GM18870 (cell line): Measurements from ENCODE around the gene PPY.
"Not testable (repeated sequence)": the region's sequence is repeated elsewhere in the genome, so short reads cannot be mapped to it uniquely, and the experiment has no call there.

Source experiments
- ATAC-seq: cut with Tn5 transposase; IDR thresholded peaks from one replicate; pipeline ENCODE4 v1.9.1; 2021; ENCODE audit warnings: moderate library complexity; ENCODE audit not compliant: unreplicated experiment

PPY gene

DNA sequence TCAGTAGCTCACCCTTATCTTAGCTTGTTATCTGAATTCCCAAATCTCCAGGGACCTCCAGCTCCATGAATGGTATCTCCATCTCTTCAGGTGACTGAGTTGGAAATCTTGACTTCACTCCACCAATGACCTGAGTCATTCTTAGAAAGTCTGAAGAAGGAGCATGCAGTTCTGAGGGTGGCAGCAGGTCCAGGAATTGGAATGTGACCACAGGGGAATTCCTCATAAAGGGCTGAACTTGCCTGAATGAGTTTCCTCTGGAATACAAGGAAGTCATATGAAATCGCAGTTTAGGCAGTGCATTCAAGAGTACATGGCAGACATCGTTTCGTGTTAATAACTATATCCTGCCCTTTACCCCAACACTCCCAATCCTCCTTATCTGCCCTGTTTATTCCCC, 24.0 kb upstream of the PPY start:
- ATAC-seq: no peak

DNA sequence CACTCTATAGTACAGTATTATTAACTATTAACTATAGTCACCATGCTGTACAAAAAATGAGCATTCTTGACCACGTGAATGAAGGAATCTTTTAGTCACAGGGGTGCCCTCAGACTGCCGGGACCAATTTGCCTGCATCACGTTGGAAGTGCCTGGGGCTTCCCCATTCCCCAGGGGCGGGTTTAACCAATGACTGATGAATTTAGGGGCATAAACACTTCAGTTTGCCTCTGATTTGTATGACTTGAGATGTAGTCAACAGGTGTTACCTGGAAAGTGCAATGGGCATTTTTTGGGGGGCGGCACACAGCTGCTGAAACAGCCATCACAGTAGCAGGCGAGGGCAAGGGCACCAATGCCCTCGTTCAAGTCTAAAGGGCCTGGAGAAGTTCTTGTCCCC, 20.2 kb upstream of the PPY start:
- ATAC-seq: no peak

DNA sequence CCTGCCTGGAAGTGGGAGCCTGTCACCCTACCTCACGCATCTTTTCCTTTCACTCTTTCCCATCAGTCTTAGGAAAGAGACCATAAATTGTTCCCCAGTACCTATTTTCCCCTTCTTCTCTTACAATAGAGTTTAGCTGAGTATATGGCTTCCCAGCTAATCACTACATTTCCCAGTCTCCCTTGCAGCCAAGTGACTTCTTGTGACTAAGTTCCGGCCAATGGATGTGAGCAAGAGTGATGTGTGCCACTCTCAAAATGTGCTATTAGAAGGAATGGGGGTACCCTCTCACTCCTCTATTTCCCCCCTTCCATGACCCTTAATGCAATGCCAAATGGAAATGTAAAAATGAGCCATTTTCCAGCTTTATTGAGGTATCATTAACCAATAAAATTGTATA, 19.7 kb upstream of the PPY start:
- ATAC-seq: no peak

DNA sequence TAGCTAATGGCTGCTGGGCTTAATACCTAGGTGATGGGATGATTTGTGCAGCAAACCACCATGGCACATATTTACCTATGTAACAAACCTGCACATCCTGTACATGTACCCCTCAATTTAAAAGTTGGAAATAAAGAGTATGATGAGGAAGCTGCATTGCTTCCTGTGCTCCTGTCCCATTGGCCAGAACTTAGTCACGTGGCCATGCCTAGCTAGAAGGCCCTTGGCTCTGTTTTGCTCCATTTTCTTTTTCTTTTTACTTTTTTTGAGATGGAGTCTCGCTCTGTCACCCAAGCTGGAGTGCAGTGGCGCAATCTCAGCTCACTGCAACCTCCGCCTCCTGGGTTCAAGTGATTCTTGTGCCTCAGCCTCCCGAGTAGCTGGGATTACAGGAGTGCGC, 19.0 kb upstream of the PPY start:
- not testable (repeated sequence) for ATAC-seq

DNA sequence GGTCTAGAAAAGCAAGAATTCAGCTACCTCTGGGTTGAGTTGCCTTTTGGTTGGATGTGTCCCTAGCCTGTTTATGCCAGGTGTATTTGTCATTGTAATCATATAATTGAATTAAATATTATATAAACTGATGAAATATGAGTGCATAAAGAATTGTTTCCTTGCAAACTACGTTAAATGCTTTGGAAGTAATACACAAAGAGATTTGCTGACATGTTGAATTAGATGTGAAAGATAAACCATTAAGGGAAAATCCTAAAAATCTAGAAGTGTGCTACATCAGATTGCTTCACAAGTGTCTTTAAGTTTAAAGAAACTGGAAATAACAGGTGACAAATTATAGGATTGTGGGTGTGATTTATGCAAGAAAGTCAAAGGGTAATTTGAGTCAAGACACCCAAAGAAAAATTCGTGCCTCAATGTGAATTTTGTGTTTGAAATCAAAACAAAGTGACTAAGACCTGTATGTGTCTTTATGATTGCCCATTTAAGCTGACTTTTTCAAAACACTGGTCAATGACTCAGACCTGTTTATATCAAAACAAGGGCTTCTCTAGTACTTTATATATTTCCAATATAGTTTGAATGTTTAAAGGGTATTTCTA, 16.6 kb upstream of the PPY start:
- ATAC-seq: no peak

DNA sequence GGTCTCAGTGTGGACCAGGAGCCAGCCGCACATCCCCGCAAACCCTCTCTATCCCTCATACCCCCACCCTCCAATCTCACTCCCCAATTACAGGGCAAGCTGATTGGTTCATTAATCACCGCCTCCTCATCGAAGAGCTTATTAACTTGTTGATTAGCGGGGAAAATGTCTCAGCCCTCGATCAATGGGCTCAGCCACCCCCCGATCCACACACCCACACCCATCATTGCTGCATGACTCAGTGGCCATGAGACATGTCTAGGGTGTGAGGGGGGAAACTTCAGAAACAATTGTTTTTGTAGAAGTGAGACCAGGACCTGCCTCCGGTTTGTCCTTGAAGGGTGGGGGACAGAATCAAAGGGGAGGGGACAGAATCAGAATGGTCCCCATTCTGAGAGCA, 13.9 kb upstream of the PPY start:
- ATAC-seq: no peak

DNA sequence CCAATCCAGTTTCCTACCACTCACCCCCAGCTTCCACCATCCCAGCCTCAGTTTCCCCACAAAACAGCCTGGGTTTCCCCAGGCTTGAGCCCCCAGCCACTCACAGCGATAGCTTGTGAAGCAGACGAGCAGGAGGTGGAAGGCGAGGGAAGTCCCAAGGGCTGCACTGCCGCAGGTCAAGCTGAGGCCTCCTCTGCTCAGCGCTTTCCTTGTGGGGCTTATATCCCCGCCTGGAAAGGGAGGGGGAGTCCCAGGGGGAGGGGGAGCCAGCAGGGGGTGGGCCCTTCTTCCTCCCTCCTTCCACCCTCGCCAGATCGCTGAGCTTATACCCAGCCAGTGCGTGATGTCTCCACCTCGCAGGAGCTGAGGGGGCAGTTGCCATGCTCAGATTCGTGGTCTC, 11.5 kb upstream of the PPY start, which contains the start of gene PYY:
Gene PYY (minus strand): TSS at position 195 of the 400 bp plus-strand sequence. CDS start 457 bp downstream, outside the sequence.
- ATAC-seq: no peak

DNA sequence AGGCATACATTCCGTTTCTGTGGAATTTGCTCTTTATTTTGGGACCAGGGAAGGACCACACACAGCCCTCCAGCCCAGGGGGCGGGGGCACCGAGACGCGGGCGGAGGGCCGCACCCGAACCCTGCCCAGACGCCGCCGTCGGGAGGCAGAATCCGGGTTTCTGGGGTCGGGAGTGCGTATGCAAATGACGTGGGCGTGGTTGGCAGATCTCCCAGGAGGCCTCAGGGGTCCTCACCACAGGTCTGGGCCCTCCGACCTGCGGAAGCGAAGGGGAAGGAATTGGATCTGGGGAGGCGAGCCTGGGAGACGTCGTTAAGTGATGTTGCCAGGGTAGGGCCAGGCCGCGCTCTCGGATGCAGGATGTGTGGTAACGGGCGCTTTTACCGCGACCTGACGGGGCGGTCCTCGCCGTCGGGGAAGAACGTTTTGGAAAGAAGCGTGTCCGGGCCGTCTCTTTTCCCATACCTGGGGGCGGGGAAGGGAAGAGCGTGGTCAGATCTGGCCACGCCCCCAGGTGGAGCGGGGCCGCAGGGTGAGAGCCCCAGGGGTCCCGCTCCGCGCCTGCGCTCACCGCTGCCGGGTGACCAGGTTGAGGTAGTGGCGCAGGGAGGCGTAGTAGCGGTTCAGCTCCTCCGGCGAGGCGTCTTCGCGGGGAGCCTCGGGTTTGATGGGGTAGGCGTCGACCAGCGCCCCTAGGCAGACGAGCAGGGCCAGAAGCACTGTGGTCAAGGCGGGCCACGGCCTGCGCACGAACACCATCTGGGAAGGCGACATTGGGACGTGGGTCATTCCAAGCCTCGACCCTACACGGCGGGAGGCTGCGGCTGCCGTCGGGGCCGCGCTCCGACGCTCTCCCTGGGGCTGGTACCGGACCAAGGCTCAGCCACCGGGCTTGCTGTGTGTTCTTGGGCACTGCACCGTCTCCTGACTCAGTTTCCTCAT, 10.7 kb upstream of the PPY start:
- no peak for ATAC-seq

DNA sequence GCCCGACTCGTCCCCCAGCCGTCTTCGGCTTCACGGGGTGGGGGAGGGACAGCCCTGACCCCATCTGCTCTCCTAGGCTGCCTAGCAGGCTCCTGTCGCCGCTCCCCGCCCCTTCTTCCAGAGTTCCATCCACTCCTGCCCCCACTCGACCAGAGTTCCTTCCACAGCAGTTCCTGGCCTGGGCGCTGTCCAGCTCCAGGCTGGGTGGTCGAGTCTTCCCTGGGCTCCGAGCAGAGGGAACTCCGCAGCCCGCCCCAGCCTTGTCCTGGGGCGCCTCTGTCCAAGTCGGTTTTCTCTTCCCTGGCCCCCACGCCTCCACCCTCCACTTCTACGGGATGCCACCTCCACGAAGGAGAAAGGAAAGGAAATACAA, 10.1 kb upstream of the PPY start:
- no peak for ATAC-seq

DNA sequence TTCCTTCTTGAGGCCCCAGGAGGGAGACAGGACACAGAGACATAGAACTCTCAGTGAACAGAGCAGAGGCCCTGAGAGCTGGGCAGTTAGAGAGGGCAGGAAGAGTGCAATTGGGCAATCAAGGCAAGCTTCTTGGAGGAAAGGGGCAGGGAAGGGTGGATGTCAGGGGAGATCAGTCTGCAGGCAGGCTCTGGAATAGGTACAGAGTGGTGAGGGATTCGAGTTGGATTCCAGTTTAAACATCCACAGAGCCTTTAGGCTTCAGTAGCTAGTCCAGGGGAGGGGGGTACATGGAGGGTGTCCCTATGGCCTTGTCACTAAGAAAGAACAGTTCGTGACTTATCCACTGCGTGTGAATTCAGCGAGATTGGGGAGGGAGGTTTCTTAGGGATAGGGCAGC, 9.5 kb upstream of the PPY start:
- no peak for ATAC-seq

DNA sequence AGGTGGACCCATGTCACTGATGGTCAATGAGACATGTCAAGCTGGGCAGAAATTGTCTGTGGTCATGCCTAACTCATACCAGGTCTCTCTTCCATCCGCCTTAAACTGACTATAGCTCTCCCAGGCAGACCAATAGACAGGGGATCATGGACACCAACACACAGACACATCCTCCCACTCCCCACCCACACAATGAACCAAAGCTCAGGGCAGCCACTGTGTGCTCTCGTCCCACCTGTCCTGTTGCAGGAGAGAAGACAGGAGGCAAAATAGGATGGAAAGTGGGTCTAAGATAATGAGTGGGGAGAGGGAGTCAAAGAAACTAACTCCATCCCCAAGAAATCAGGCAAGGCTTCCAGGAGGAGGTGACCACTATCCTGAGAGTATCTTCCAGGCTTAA, 8.3 kb upstream of the PPY start:
- ATAC-seq: no peak

DNA sequence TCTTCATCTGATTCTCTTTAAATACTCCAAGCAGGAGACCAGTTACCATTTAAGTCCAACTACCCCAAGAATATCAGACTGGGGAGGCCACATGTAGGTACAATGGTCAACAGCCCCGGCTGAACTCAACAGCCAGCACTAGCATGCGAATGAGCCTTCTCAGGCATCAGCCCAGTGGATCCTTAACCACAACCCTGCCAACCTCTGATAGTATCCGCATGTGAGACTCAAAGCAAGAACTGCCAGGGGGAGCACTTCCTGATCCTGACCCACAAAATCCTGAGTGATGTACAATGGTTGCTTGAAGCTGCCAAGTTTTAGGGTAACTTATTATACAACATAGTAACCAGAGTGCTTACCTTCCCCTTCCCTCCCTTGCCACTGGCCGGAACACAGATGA, 7.5 kb upstream of the PPY start:
- ATAC-seq: no peak

DNA sequence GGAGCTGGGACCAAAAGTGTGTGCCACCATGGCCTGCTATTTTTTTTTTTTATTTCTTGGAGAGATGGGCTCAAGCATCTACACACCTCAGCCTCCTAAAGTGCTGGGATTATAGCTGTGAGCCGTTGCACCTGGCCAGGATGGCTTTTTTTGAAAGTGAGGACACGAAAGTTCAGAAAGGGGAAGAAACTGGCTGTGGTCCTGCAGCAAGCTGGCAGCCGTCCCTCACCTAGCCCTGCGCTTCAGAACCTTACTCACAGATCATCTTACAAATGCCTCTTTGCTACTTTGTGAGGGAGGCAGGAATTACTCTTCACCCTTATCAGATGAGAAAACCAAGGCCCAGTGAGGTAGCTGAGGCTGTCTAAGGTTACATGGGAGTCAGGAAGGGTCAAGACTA, 4.5 kb upstream of the PPY start:
- no peak for ATAC-seq

DNA sequence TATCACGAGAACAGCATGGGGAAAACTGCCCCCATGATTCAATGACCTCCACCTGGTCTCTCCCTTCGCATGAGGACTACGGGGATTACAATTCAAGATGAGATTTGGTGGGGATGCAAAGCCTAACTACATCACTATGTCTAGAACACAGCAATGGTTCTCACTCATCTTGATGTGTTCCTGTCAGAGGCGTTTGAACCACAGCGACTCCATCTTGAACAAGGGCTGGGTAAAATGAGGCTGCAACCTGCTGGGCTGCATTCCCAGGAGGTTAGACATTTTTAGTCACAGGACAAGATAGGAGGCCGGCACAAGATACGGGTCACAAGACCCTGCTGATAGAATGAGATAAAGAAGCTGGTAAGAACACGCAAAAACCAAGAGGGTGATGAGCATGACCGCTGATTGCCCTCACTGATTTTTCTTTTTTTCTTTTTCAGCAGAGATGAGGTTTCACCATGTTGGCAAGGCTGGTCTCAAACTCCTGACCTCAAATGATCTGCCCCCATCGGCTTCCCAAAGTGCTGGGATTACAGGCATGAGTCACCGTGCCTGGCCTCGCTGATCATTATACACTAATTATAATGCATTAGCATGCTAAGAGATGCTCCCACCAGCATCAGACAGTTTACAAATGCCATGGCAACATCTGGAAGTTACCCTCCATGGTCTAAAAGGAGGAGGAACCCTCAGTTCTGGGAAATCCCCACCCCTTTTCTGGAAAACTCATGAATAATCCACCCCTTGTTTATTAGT, 3.0 kb upstream of the PPY start:
- no peak for ATAC-seq

DNA sequence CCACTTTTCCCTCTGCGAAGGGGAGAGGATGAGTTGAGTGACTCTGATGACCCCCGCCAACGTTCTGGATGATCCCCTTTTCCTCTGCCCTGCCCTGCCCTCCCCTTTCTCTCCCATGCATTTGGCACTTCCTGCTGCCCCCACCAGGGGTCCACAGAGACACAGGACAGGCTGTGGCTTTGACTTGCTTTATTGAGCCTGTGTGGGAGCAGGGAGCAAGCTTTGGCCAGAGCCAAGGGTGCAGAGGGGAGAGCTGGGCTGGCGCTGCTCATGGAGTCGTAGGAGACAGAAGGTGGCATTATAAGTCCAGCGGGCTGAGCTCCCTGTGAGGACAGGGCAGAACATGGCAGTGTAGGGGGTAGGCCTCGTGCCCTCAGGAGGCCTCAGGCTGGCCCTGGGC, 1.6 kb downstream of the PPY start:
- no peak for ATAC-seq

DNA sequence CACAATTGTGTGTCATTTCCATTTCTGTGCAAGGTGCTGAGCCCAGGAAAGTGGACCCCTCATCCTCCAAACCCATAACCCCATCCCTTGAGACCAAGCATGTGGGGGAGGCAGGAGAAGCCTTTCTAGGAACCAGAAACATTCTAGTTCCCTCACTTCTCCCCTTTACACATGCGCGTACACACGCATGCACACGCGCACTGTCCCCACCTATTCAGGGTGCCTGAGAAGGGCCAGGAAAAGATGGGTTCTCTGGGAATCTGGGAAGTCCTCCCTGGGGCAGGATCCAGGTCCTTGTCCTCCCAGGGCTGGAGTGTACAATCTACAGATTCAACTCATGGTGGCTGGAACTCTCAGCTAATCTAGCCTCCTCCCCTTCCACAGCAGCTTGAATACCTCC, 2.4 kb downstream of the PPY start:
- ATAC-seq: no peak

DNA sequence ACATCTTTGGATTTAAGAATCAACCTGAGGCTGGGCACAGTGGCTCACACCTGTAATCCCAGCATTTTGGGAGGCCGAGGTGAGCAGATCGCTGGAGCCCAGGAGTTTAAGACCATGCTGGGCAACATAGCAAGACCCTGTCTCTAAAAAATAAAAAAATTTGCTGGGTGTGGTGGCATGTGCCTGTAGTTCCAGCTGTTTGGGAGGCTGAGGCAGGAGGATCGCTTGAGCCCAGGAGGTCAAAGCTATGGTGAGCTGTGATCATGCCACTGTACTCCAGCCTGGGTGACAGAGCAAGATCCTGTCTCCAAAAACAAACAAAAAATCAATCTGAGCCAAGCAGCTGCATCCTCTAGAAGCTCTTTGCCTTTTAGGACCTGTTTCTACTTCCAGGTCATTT, 2.8 kb downstream of the PPY start:
- not testable (repeated sequence) for ATAC-seq

DNA sequence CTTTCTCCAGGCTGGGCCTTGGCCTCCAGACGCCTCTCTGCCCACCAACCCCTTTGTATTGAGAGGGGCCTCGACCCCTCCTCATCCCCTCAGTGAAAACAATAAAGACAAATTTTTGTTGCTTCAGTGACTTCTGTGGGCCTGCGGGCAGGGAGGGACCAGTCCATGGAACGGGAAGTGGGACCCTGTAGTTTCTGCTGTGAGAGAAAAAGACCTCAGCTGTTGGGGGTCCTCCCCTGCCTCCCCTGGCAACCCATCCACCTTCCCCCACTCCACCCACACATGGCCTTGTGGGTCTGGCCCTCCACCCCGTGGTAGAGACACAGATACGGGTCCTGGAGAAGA, 3.5 kb downstream of the PPY start:
- ATAC-seq: no peak

DNA sequence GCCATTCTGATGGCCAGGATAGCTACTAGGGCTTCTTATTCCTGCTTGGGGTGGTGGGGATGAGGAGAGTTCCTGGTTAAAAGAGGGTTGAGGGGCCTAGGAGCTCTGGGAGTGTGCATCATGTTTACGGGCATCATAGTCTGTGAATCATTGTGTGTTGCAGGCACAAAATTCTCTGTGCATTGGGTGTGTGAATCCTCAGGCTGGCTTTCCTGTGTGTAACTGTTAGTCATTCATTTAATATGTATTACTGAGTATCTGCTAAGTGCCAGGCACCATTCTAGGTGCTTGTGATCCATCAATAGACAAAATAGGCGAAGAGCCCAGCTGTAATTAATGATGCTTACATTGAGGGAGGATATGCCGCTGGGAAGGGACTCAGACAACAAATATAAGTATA, 5.8 kb downstream of the PPY start:
- no peak for ATAC-seq

DNA sequence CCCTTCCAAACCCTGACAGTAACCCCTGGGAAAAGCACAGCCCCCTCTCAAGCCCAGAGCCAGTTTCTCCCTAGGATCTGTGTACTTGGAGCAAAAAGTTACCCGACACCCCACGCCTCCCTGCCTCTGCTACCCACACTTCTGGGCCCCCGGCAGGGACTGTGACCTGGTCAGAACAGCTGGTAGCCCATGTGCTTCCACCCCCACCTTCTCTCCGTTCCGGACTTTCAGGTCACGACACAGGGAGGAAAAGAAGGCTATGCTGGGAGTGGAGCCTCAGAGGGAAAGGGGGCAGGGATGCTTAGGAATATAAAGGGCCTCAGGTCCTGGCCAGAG, 6.4 kb downstream of the PPY start:
- no peak for ATAC-seq

DNA sequence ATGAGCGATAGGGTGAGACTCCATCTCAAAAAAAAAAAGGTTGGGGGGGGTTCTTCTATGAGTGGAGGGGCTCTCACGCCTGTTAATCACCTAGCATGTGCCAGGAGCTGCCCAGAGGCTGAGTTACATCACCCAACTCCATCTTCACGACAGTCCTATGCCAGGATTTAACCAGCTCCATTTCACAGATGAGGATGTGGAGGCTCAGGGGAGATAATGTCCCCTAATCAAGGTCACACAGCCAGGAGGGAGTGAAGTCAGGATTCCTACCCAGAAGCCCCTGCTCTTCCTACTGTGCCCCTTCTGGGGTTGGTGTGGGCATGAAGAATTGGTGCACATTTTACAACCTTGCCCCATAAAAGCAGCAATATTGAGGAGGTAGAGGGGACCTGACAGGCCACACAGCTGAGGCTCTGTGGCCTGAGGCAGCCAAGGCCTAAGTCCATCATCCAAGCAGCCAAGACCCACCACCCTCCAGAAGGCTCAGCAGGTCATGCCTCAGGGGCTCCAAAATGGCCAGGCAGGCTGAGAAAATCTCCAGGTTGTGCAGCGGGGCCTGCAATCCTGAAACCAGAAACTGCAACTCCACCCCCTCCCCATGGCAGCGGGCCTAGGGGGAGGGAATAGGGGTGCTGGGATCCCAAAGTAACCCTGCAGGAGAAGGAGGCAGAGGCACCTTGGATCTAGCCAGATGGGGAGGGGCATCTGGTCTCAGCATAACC, 6.9 kb downstream of the PPY start:
- no peak for ATAC-seq
